ENCODE measurements around the gene TBXAS1. TPM values are rescaled to one million over a fixed set of nuclear protein-coding genes. Genes with fewer than 3 reads are reported as not detected.
A peak's percentile ranks its signal among the peaks of the same experiment; 100 is the strongest.

Gene TBXAS1
- total and polyA plus RNA-seq, 4 donors: 19.6 to 126 (median 55.2) TPM

DNA sequence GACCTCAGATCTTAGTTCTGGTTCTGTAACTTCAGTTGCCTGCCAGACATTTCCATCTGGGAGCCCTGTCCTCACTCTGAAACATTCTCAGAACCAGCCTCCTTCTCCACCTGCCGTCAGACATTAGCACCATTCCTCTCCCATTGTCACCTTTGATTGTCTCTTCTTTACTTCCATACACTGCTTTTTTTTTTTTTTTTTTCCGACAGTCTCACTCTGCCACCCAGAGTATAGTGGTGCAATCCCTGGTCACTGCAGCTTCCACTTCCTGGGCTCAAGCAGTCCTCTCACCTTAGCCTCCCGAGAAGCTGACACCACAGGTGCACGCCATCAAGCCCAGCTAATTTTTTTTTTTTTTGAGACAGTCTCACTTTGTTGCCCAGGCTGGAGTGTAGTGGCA, 30.2 kb upstream of the TBXAS1 start:
- Histone ChIP-seq H3K4me1 (ENCODE audit: control insufficient read depth in 5 of 5, insufficient read depth in 5 of 5, low read length in 5 of 5) (peaks cover 0 to 4% (median 0%) of the 10 kb centered on the region in 5 donors), H3K9ac (ENCODE audit: insufficient read depth in 1 of 2, low read length in 2 of 2) (no peak overlapping the region), H3K27ac (ENCODE audit: low read depth in 1 of 2, low read length in 1 of 2) (no peak overlapping the region), H3K27me3 (ENCODE audit: control insufficient read depth in 3 of 3, insufficient read depth in 3 of 3, low read length in 2 of 3) (no peaks in the 10 kb centered on the region), H3K36me3 (ENCODE audit: control insufficient read depth in 4 of 4, insufficient read depth in 4 of 4, low read length in 4 of 4) (no peaks in the 10 kb centered on the region), H3K4me3 (no peak overlapping the region), H3K9me3 (ENCODE audit: control insufficient read depth in 4 of 4, insufficient read depth in 3 of 4, low read length in 3 of 4) (peaks cover 0 to 2% (median under 1%) of the 10 kb centered on the region in 4 donors)
- DNase-seq: no peak
- no peak for TF ChIP-seq CTCF (IDR thresholded peaks at IDR 0.05; ENCODE audit: control extremely low read depth, extremely low read depth)
- ATAC-seq (ENCODE audit: insufficient read depth, low FRiP score): no peak
- 64 to 83% methylated on average over 3 to 4 of the region's 4 CpGs for WGBS, 2 donors

DNA sequence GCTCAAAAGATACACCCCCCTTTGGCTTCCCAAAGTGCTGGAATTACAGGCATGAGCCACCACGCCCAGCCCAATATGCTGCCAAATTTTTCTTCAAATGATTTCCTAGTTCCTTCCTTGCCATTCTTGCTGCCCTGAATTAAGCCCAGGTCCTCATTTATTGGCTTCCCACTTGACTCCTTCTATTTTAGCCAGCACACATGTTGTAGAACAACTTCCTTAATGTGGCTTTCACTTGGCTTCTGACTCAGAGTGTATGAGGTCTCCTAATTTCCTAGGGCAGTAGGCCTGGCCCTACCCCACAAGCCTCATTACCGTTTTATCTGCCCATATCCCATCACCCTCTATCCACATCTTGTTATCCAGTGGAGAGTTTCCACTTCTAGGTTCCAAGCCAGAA, 29.5 kb upstream of the TBXAS1 start:
- no peak overlapping the region for H3K27ac ChIP-seq (ENCODE audit: low read depth in 1 of 2, low read length in 1 of 2)
- ATAC-seq (ENCODE audit: insufficient read depth, low FRiP score) (peak; percentile 41), DNase-seq (no peak)
- H3K36me3 ChIP-seq (ENCODE audit: control insufficient read depth in 4 of 4, insufficient read depth in 4 of 4, low read length in 4 of 4): no peaks in the 10 kb centered on the region
- H3K4me1 ChIP-seq (ENCODE audit: control insufficient read depth in 5 of 5, insufficient read depth in 5 of 5, low read length in 5 of 5): peaks cover 0 to 4% (median 0%) of the 10 kb centered on the region in 5 donors
- no peak overlapping the region for H3K4me3 ChIP-seq
- H3K9ac ChIP-seq (ENCODE audit: insufficient read depth in 1 of 2, low read length in 2 of 2): no peak overlapping the region
- H3K27me3 ChIP-seq (ENCODE audit: control insufficient read depth in 3 of 3, insufficient read depth in 3 of 3, low read length in 2 of 3): no peaks in the 10 kb centered on the region
- no peak for TF ChIP-seq CTCF (IDR thresholded peaks at IDR 0.05; ENCODE audit: control extremely low read depth, extremely low read depth)
- WGBS, 2 donors: 22 to 41% methylated on average over 2 of the region's 2 CpGs
- H3K9me3 ChIP-seq (ENCODE audit: control insufficient read depth in 4 of 4, insufficient read depth in 3 of 4, low read length in 3 of 4): peaks cover 0 to 2% (median under 1%) of the 10 kb centered on the region in 4 donors

DNA sequence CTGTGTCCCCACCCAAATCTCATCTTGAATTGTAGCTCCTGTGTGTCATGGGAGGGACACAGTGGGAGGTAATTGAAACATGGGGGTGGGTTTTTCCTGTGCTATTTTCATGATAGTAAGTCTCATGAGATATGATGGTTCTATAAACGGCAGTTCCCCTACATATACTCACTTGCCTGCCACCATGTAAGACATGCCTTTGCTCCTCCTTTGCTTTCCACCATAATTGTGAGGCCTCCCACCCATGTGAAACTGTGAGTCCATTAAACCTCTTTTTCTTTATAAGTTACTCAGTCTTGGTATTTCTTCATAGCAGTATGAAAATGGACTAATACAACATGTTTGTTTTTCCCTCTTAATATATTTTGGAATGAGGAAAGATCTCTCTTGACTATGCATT, 24.5 kb upstream of the TBXAS1 start:
- no peak for DNase-seq

More for the DNA sequence above, 24.5 kb upstream of the TBXAS1 start:
- peaks cover 0 to 2% (median under 1%) of the 10 kb centered on the region in 4 donors for H3K9me3 ChIP-seq (ENCODE audit: control insufficient read depth in 4 of 4, insufficient read depth in 3 of 4, low read length in 3 of 4)
- no peak for TF ChIP-seq CTCF (IDR thresholded peaks at IDR 0.05; ENCODE audit: control extremely low read depth, extremely low read depth)
- no peak overlapping the region for H3K27ac ChIP-seq (ENCODE audit: low read depth in 1 of 2, low read length in 1 of 2)
- no peaks in the 10 kb centered on the region for H3K4me1 ChIP-seq (ENCODE audit: control insufficient read depth in 5 of 5, insufficient read depth in 5 of 5, low read length in 5 of 5)
- no peak overlapping the region for H3K9ac ChIP-seq (ENCODE audit: insufficient read depth in 1 of 2, low read length in 2 of 2)
- no peak for ATAC-seq (ENCODE audit: insufficient read depth, low FRiP score)
- H3K27me3 ChIP-seq (ENCODE audit: control insufficient read depth in 3 of 3, insufficient read depth in 3 of 3, low read length in 2 of 3): no peaks in the 10 kb centered on the region
- H3K36me3 ChIP-seq (ENCODE audit: control insufficient read depth in 4 of 4, insufficient read depth in 4 of 4, low read length in 4 of 4): no peaks in the 10 kb centered on the region
- no peak overlapping the region for H3K4me3 ChIP-seq
- 94 to 100% methylated on average over 1 of the region's 1 CpG for WGBS, 2 donors
